GM12878 (cell line): ENCODE data around the gene ATP10D.

Source experiments
- CTCF ChIP-seq, 3 experiments: IDR thresholded peaks in 2 of 3; conservative IDR thresholded peaks in 1 of 3; 2 replicates each; pipeline ENCODE4 v1.5.1; 2011; ENCODE audit warnings: low read depth in 3 of 3, low read length in 3 of 3, mild to moderate bottlenecking in 3 of 3, control low read depth in 2 of 3, moderate library complexity in 2 of 3, inconsistent platforms in 1 of 3, mixed read lengths in 1 of 3; ENCODE audit not compliant: control insufficient read depth in 2 of 3, insufficient read depth in 1 of 3; ENCODE audit errors: extremely low read depth in 1 of 3
- E4F1 ChIP-seq: fragments of 450-650 bp; IDR thresholded peaks from 2 replicates; pipeline ENCODE4 v1.6.1; 2018; ENCODE audit warnings: borderline replicate concordance, mild to moderate bottlenecking; ENCODE audit not compliant: partially characterized antibody
- HCFC1 ChIP-seq: fragments of 150-350 bp; IDR thresholded peaks from 2 replicates; pipeline ENCODE4 v1.6.1; 2014; ENCODE audit warnings: low read length
- MYC ChIP-seq: IDR thresholded peaks from 2 replicates; pipeline ENCODE4 v1.6.1; 2011; ENCODE audit warnings: mild to moderate bottlenecking, low read length, moderate library complexity, inconsistent platforms; ENCODE audit not compliant: insufficient read depth, insufficient replicate concordance, insufficient read length, severe bottlenecking
- PBX3 ChIP-seq: IDR thresholded peaks from 2 replicates; pipeline ENCODE4 v1.6.1; 2011; ENCODE audit warnings: mild to moderate bottlenecking, low read depth, low read length, moderate library complexity; ENCODE audit not compliant: insufficient replicate concordance
- PML ChIP-seq: IDR thresholded peaks from 2 replicates; pipeline ENCODE4 v1.6.1; 2012; ENCODE audit warnings: low read length, inconsistent platforms
- POLR2A ChIP-seq: IDR thresholded peaks from 2 replicates; pipeline ENCODE4 v1.6.1; 2011; ENCODE audit warnings: low read depth, mild to moderate bottlenecking, low read length
- WRNIP1 ChIP-seq: IDR thresholded peaks from 2 replicates; pipeline ENCODE4 v1.6.1; 2011; ENCODE audit warnings: low read depth, low read length, improper control_type of control experiment, borderline replicate concordance

- TF ChIP-seq MYC (no peak), E4F1 (no peak), CTCF (IDR thresholded peaks at IDR 0.05 in 2 of 3, conservative IDR thresholded peaks at IDR 0.05 in 1 of 3; ENCODE audit: control insufficient read depth in 2 of 3, extremely low read depth in 1 of 3, insufficient read depth in 1 of 3, low read depth in 3 of 3, low read length in 3 of 3) (no peak), PML (no peak), POLR2A (no peak), WRNIP1 (no peak), HCFC1 (no peak), PBX3 (no peak)
Measured at GRCh38 chr4:47566969-47567368, 81.9 kb downstream of the ATP10D start.
